HepG2 (cell line): ENCODE data around the gene ZDHHC7. TPM values are rescaled to one million over a fixed set of nuclear protein-coding genes. Genes with fewer than 3 reads are reported as not detected.

Source experiments
- FOXA3 ChIP-seq: IDR thresholded peaks from 2 replicates; pipeline ENCODE4 v1.6.1; 2016; ENCODE audit warnings: missing genetic modification reagents, missing compliant biosample characterization
- HIVEP1 ChIP-seq: sonication (generic); formaldehyde crosslinking; IDR thresholded peaks from 2 replicates; pipeline ENCODE4 v1.4.0; 2020; ENCODE audit warnings: mild to moderate bottlenecking, missing genetic modification reagents
- HMG20A ChIP-seq: IDR thresholded peaks from 2 replicates; pipeline ENCODE4 v1.6.1; 2016; ENCODE audit warnings: borderline replicate concordance
- HNF4A ChIP-seq: sonication (generic); formaldehyde crosslinking; IDR thresholded peaks from 2 replicates; pipeline ENCODE4 v1.4.0; 2020; ENCODE audit warnings: missing genetic modification reagents
- HNRNPL ChIP-seq: fragments of 200-400 bp; formaldehyde crosslinking; IDR thresholded peaks from 2 replicates; pipeline ENCODE4 v1.6.1; 2017; ENCODE audit warnings: mild to moderate bottlenecking, low read depth, low read length
- KLF15 ChIP-seq: sonication (generic); formaldehyde crosslinking; IDR thresholded peaks from 2 replicates; pipeline ENCODE4 v1.8.1; 2023; ENCODE audit warnings: borderline replicate concordance, mild to moderate bottlenecking, inconsistent platforms, missing genetic modification reagents, mixed read lengths
- MTF2 ChIP-seq: sonication (generic); formaldehyde crosslinking; IDR thresholded peaks from 2 replicates; pipeline ENCODE4 v1.5.0; 2020; ENCODE audit warnings: missing genetic modification reagents, borderline replicate concordance
- NFE2L2 ChIP-seq: fragments of 150-350 bp; IDR thresholded peaks from 2 replicates; pipeline ENCODE4 v1.6.1; 2014; ENCODE audit warnings: low read length
- NFKB2 ChIP-seq: sonication (generic); formaldehyde crosslinking; IDR thresholded peaks from 2 replicates; pipeline ENCODE4 v1.4.0; 2020; ENCODE audit warnings: missing genetic modification reagents, borderline replicate concordance
- NR2F6 ChIP-seq, 2 experiments: IDR thresholded peaks; 2 replicates each; pipeline ENCODE4 v1.6.1; 2016; ENCODE audit warnings: antibody characterized with exemption in 1 of 2, mild to moderate bottlenecking in 1 of 2
- PHF21A ChIP-seq: sonication (generic); formaldehyde crosslinking; IDR thresholded peaks from 2 replicates; pipeline ENCODE4 v1.5.0; 2020; ENCODE audit warnings: mild to moderate bottlenecking, missing genetic modification reagents
- SKI ChIP-seq: fragments of 450-650 bp; IDR thresholded peaks from one replicate; pipeline ENCODE4 v1.6.1; 2018; ENCODE audit warnings: mild to moderate bottlenecking; ENCODE audit not compliant: partially characterized antibody
- TCF7 ChIP-seq: sonication (generic); IDR thresholded peaks from 2 replicates; pipeline ENCODE4 v1.6.1; 2016; ENCODE audit warnings: antibody characterized with exemption, low read depth
- YEATS4 ChIP-seq: sonication (generic); formaldehyde crosslinking; IDR thresholded peaks from 2 replicates; pipeline ENCODE4 v1.4.0; 2020; ENCODE audit warnings: missing genetic modification reagents, borderline replicate concordance
- ZBTB26 ChIP-seq: IDR thresholded peaks from 2 replicates; pipeline ENCODE4 v1.6.1; 2016; ENCODE audit warnings: missing compliant biosample characterization, missing genetic modification reagents, borderline replicate concordance
- ZBTB39 ChIP-seq: sonication (generic); formaldehyde crosslinking; IDR thresholded peaks from 2 replicates; pipeline ENCODE4 v1.5.0; 2020; ENCODE audit warnings: missing genetic modification reagents
- ZNF335 ChIP-seq: sonication (generic); formaldehyde crosslinking; IDR thresholded peaks from 2 replicates; pipeline ENCODE4 v1.4.0; 2020; ENCODE audit warnings: missing genetic modification reagents
- ZNF556 ChIP-seq: sonication (generic); formaldehyde crosslinking; IDR thresholded peaks from 2 replicates; pipeline ENCODE4 v1.4.0; 2020; ENCODE audit warnings: mild to moderate bottlenecking, missing genetic modification reagents, borderline replicate concordance
- ZNF652 ChIP-seq: IDR thresholded peaks from 2 replicates; pipeline ENCODE4 v1.6.1; 2016; ENCODE audit warnings: low read depth, borderline replicate concordance
- ZNF740 ChIP-seq: sonication (generic); formaldehyde crosslinking; IDR thresholded peaks from 2 replicates; pipeline ENCODE4 v1.4.0; 2020; ENCODE audit warnings: missing genetic modification reagents
- ZNF800 ChIP-seq: sonication (generic); formaldehyde crosslinking; IDR thresholded peaks from 2 replicates; pipeline ENCODE4 v1.4.0; 2020; ENCODE audit warnings: missing genetic modification reagents
- ZSCAN22 ChIP-seq: sonication (generic); formaldehyde crosslinking; IDR thresholded peaks from 2 replicates; pipeline ENCODE4 v1.4.0; 2020; ENCODE audit warnings: mild to moderate bottlenecking, missing genetic modification reagents
- polyA plus RNA-seq, 8 experiments: library from polyadenylated mRNA; depleted of rRNA in 3 of 8; stranded (reverse) in 7 of 8; unstranded in 1 of 8; fragments of >200 nt; fragmentation: Illumina TruSeq in 4 of 8; extraction: Trizol in 4 of 8; gene quantifications; 2 replicates each; pipeline versions ENCODE4 v1.2.1 to v1.2.3, GENCODE V29; 2011 to 2016; ENCODE audit warnings: low read depth in 4 of 8, missing spikeins in 1 of 8, mixed read lengths in 1 of 8; ENCODE audit not compliant: insufficient read depth in 1 of 8
- total RNA-seq, 5 experiments: library from RNA; depleted of rRNA; stranded (reverse); fragments of >200 nt; fragmentation: Illumina TruSeq; extraction: Trizol; gene quantifications; 2 replicates each; pipeline ENCODE4 v1.2.3, GENCODE V29; 2016; ENCODE audit warnings: low read depth in 1 of 5

The ZDHHC7 gene
- total and polyA plus RNA-seq, 2 of the 13 experiments (the other 11 are each of a cell fraction or from before 2014, with no cell fraction given) = 46.8 to 67.6 TPM

DNA sequence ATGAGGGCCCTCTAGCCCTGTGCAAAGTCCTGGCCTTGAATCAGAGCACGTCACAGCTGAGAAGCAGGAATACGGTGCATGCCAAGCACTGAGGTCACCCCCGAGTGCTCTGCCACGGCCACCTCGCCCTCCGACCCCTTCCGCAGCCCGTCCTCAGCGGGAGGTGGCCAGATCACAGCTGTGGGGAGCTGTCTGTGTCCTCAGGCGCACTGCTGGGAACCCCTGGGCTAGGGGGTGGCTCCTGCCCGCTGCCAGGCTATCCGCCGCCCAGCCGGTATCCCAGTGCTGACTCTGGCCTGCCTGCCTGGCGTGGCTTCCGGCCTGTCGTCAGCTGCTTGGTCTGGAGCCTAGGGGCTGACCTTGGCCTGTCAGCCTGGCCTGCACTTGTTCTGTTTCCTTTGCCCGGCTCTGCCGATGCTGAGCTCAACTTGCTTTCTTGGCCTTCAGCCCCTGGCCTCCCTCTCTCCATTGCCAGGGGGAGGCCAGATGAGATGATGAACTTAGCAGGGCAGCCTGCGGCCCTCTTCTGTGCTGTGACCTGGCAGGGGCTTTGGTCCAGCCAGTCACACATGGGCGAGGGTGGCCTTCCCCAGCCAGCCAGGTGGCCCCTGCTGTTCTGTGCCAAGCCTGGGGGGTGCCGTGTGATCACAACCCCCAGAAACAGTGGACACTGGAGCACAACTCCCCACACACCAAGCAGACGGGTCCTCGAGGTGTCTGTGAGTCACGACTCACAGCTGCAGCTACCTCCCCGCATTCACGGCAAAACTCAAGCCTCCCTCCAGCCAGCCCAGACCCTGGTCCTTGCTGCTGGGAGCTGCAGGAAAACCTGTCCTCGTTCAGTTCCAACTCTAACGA, 77.3 kb downstream of the ZDHHC7 start (continued):
- TF ChIP-seq NFKB2 = peak; percentile 37; the same call in 1 of the 2 replicates
- TF ChIP-seq NR2F6 (IDR thresholded peaks at IDR 0.05) = peak; percentile 50
- TF ChIP-seq NR2F6 (CRISPR knock-in tag; IDR thresholded peaks at IDR 0.05) = peak; percentile 79
- peak; percentile 90; the same call in 1 of the 2 replicates for TF ChIP-seq HNRNPL
- TF ChIP-seq ZNF556 = 0 out of 2 replicates have a peak, but pooled peaks have one; percentile 69
- TF ChIP-seq ZBTB26 = peak; percentile 84; the same call in 1 of the 2 replicates
- TF ChIP-seq SKI = no peak
- TF ChIP-seq HIVEP1 (CRISPR knock-in tag) = peak; percentile 72; the same call in 1 of the 2 replicates
- no peak for TF ChIP-seq ZNF740
- peak; percentile 86; the same call in 1 of the 2 replicates for TF ChIP-seq ZNF800
- no peak for TF ChIP-seq ZBTB39 (CRISPR knock-in tag)
- no peak for TF ChIP-seq ZSCAN22 (CRISPR knock-in tag)
- no peak for TF ChIP-seq KLF15 (CRISPR knock-in tag)
- peak; percentile 42; the same call in 1 of the 2 replicates for TF ChIP-seq PHF21A (CRISPR knock-in tag)
- TF ChIP-seq HMG20A (CRISPR knock-in tag) = peak; percentile 66; the same call in 1 of the 2 replicates
- TF ChIP-seq MTF2 (CRISPR knock-in tag) = no peak; the same call in 1 of the 2 replicates
- peak; percentile 52; the same call in 1 of the 2 replicates for TF ChIP-seq ZNF335 (CRISPR knock-in tag)
- TF ChIP-seq YEATS4 (CRISPR knock-in tag) = peak; percentile 76; the same call in 1 of the 2 replicates
- TF ChIP-seq HNF4A (CRISPR knock-in tag) = peak; percentile 64; the same call in 1 of the 2 replicates
- TF ChIP-seq TCF7 = no peak
- no peak for TF ChIP-seq FOXA3 (CRISPR knock-in tag)
- TF ChIP-seq NFE2L2 = no peak
- TF ChIP-seq ZNF652 = no peak
